Natural killer cell (primary cell): ENCODE measurements around the gene ISG20. TPM values are rescaled to one million over a fixed set of nuclear protein-coding genes. Genes with fewer than 3 reads are reported as not detected.
A peak's percentile ranks its signal among the peaks of the same experiment; 100 is the strongest.

Source experiments
- ATAC-seq, 3 donors: fragments of 150-1000 bp in 2 of 3; fragments of 200-7000 bp in 1 of 3; cut with Tn5 transposase; 1 replicate in 1 of 3; 2 replicates in 2 of 3; pipeline ENCODE4 v1.10.0; 2021; ENCODE audit warnings: mild to moderate bottlenecking in 2 of 3, moderate library complexity in 2 of 3
- DNase-seq, 2 donors: peaks; one replicate each; pipeline versions ENCODE4 v3.0.0 to v3.0.0-alpha.2; 2013 to 2021; ENCODE audit warnings: mixed read lengths in 1 of 2
- H3K27ac ChIP-seq: one replicate; pipeline ENCODE4 v1.5.1; 2013; ENCODE audit warnings: mild to moderate bottlenecking, low read length
- H3K27me3 ChIP-seq: one replicate; pipeline ENCODE4 v1.6.1; 2013; ENCODE audit warnings: low read length; ENCODE audit not compliant: control insufficient read depth, insufficient read depth
- H3K36me3 ChIP-seq: one replicate; pipeline ENCODE4 v1.6.1; 2013; ENCODE audit warnings: low read length; ENCODE audit not compliant: control insufficient read depth, insufficient read depth
- H3K4me1 ChIP-seq: one replicate; pipeline ENCODE4 v1.6.1; 2013; ENCODE audit warnings: low read length; ENCODE audit not compliant: control insufficient read depth, insufficient read depth
- H3K4me3 ChIP-seq: one replicate; pipeline ENCODE4 v1.5.1; 2013; ENCODE audit warnings: low read length
- H3K9me3 ChIP-seq: one replicate; pipeline ENCODE4 v1.6.1; 2013; ENCODE audit warnings: low read length; ENCODE audit not compliant: control insufficient read depth, insufficient read depth
- H3K27ac Mint-ChIP-seq, 2 donors: one replicate each; pipeline ENCODE4 v1.8.0; 2022; ENCODE audit warnings: mild to moderate bottlenecking in 2 of 2, mixed read lengths in 2 of 2, moderate library complexity in 1 of 2
- H3K27me3 Mint-ChIP-seq, 2 donors: one replicate each; pipeline ENCODE4 v1.8.0; 2022; ENCODE audit warnings: low read depth in 2 of 2, mixed read lengths in 2 of 2
- H3K36me3 Mint-ChIP-seq: one replicate; pipeline ENCODE4 v1.8.0; 2022; ENCODE audit warnings: mixed read lengths
- H3K4me1 Mint-ChIP-seq, 2 donors: one replicate each; pipeline ENCODE4 v1.8.0; 2022; ENCODE audit warnings: mixed read lengths in 2 of 2
- H3K4me3 Mint-ChIP-seq: one replicate; pipeline ENCODE4 v1.8.0; 2022; ENCODE audit warnings: mild to moderate bottlenecking, moderate library complexity, mixed read lengths
- H3K9me3 Mint-ChIP-seq, 2 donors: one replicate each; pipeline ENCODE4 v1.8.0; 2022; ENCODE audit warnings: mixed read lengths in 2 of 2
- WGBS: methylation state at CpG from one replicate; pipeline ENCODE4 v1.1.7; 2013; ENCODE audit warnings: missing lambda C conversion rate; ENCODE audit not compliant: insufficient coverage; 5-methylcytosine and 5-hydroxymethylcytosine counted together
- intact Hi-C: fragments of 100-400 bp; cut with micrococcal nuclease; formaldehyde crosslinking; loops from one replicate; pipeline ENCODE4 v1.14.2; 2022
- total RNA-seq, 4 donors: library from RNA; stranded (reverse); fragments of 120-200 nt in 1 of 4; gene quantifications; one replicate each; pipeline versions ENCODE4 v1.2.3 to v1.2.4, GENCODE V29; 2013 to 2022
- TF ChIP-seq, protein P1 (sequence below): fragments of 200-600 bp; IDR thresholded peaks from one replicate; pipeline ENCODE4 v1.8.0; 2022; ENCODE audit warnings: antibody characterized with exemption

The ISG20 gene
- total RNA-seq, 3 donors from 2014 or later (not counting 1 experiment from before 2014, with no cell fraction given) = 80.6 to 137 (median 116) TPM

DNA sequence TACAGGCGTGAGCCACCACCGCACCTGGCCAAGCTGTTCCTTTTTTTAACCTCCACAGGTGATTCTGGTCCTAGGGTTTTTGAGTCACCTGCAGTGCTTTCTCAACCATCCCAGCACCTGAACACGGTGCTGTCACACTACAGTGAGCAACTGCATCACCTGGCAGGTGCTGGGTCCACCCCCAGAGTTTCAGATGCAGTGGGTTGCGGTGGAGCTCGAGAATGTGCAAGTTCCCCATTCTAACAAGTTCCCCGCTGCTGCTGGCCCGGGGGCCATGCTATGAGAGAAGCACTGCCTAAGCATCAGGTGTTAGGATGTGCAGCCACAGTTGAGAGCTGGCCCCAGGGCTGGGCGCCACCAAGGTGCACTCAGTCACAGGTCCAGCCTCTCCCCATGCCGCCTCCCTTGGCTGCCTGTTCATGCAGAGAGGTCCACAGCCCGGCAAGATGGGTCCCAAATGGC lies 18.0 kb downstream of the ISG20 start:
- TF ChIP-seq, protein P1, sequence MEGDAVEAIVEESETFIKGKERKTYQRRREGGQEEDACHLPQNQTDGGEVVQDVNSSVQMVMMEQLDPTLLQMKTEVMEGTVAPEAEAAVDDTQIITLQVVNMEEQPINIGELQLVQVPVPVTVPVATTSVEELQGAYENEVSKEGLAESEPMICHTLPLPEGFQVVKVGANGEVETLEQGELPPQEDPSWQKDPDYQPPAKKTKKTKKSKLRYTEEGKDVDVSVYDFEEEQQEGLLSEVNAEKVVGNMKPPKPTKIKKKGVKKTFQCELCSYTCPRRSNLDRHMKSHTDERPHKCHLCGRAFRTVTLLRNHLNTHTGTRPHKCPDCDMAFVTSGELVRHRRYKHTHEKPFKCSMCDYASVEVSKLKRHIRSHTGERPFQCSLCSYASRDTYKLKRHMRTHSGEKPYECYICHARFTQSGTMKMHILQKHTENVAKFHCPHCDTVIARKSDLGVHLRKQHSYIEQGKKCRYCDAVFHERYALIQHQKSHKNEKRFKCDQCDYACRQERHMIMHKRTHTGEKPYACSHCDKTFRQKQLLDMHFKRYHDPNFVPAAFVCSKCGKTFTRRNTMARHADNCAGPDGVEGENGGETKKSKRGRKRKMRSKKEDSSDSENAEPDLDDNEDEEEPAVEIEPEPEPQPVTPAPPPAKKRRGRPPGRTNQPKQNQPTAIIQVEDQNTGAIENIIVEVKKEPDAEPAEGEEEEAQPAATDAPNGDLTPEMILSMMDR = no peak
- ATAC-seq (peak in 2 of 3 donors; percentile 22 to 52), DNase-seq (no peak)
- peak overlapping the region in 1 of 2 donors; percentile 75 for H3K27ac Mint-ChIP-seq
- Histone ChIP-seq H3K27ac (peak overlapping the region; percentile 69), H3K9me3 (no peaks in the 10 kb centered on the region), H3K36me3 (peaks cover 20% of the 10 kb centered on the region), H3K4me3 (no peak overlapping the region), H3K27me3 (no peaks in the 10 kb centered on the region), H3K4me1 (peaks cover 41% of the 10 kb centered on the region)
- no peak overlapping the region for H3K4me3 Mint-ChIP-seq
- WGBS = 60% methylated on average over 10 of the region's 10 CpGs
- H3K36me3 Mint-ChIP-seq = no peaks in the 10 kb centered on the region
- H3K27me3 Mint-ChIP-seq = no peaks in the 10 kb centered on the region
- H3K9me3 Mint-ChIP-seq = no peaks in the 10 kb centered on the region
- intact Hi-C loops = no loop called here
- H3K4me1 Mint-ChIP-seq = peaks cover 5 to 25% of the 10 kb centered on the region in 2 donors

DNA sequence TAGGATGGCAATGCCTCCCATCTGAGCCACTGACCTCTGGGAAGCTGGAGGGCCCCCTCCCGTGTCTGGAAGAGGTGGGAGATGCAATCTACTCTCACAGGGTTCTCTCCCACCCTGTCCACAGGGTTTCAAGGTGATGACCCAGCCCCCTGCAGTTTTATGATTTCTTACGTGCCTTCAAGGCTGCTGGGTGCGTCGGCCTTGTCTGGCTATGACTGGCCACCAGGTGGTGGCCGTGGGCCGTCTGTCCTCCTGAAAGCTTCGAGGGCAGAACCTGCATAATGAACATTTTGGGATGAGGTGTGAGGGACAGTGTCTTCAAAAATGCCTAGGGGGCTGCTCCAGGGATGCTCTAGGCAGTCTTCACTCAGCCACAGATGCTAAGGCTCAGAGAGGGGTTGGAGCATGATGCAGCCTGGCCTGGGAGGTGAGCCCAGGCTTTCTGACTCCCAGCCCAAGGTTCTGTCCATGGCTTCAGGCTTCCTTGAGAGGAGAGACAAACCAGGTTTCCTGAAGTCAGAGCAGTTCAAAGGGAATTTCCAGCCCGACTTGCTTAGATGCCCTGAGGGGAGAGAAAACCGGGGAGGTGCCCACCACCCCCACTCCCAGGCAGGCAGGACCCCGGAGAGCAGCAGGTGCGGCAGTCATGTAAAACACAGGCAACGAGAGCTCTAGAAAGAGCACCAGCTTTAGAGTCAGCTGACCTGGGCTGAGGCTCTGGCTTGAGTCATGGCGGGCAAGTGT lies 18.7 kb downstream of the ISG20 start:
- Histone ChIP-seq H3K9me3 (no peaks in the 10 kb centered on the region), H3K4me1 (peaks cover 36% of the 10 kb centered on the region), H3K27ac (peak overlapping the region; percentile 69), H3K36me3 (peaks cover 17% of the 10 kb centered on the region), H3K4me3 (no peak overlapping the region), H3K27me3 (no peaks in the 10 kb centered on the region)
- 63% methylated on average over 13 of the region's 13 CpGs for WGBS
- Mint-ChIP-seq H3K36me3 (no peaks in the 10 kb centered on the region), H3K4me3 (no peak overlapping the region), H3K27me3 (no peaks in the 10 kb centered on the region), H3K9me3 (no peaks in the 10 kb centered on the region), H3K4me1 (peaks cover 5 to 25% of the 10 kb centered on the region in 2 donors), H3K27ac (peak overlapping the region in 1 of 2 donors; percentile 75)
- TF ChIP-seq, protein P1 = no peak
- intact Hi-C loops = no loop called here
- peak in 2 of 3 donors; percentile 49 to 69 for ATAC-seq
- peak in 1 of 2 donors; percentile 44 for DNase-seq

DNA sequence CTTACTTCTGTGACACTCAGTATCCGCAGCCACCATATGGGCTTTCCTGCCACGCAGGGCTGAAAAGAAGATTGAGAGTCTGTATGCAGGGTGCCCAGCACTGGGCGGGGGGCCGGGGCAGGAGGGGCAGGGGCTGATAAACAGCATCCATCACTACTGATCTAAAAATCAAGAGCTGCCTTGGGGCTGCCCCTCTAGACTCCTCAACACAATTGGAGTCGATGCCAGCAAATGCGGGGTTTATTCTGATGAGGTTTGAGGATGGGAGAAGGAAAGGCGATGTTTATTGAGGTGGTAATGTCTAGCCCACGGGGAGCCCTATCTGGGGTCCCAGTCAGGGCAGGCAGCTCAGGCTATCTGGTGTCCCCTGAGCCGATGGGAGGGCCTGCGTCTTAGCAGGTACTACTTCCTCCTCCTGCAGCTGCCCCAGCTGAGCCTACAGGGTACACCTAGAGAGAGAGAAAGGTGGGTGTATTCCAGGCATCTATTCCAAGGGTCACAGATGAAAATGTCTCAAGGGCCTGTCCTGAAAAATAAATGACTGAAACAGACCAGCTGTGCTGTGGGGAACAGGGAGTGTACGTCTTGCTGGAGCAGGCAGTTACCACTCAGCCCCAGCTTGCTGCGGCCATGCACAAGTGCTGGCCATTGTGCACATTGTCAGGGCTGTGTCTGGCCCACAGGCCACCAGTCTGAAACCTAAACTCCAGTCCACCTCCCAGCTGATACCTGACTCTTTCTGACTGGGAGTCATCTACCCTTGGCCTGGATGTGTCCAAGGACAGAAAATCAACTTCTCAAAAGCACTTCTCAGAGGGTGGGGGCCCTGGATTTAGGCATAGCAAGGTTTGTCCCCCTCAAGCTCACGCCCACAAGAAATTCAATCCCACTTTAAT lies 19.5 kb downstream of the ISG20 start:
- peaks cover 0 to 17% of the 10 kb centered on the region in 2 donors for H3K4me1 Mint-ChIP-seq
- no peak overlapping the region for H3K27ac Mint-ChIP-seq
- no peak overlapping the region for H3K4me3 Mint-ChIP-seq
- H3K27me3 Mint-ChIP-seq = no peaks in the 10 kb centered on the region
- ATAC-seq (no peak), DNase-seq (no peak)
- H3K9me3 Mint-ChIP-seq = no peaks in the 10 kb centered on the region
- no peaks in the 10 kb centered on the region for H3K36me3 Mint-ChIP-seq
- TF ChIP-seq, protein P1 = no peak
- 79% methylated on average over 13 of the region's 13 CpGs for whole genome bisulfite sequencing
- H3K9me3 ChIP-seq = no peaks in the 10 kb centered on the region
- H3K36me3 ChIP-seq = peaks cover 10% of the 10 kb centered on the region
- no peaks in the 10 kb centered on the region for H3K27me3 ChIP-seq
- H3K4me3 ChIP-seq = no peak overlapping the region
- H3K4me1 ChIP-seq = peaks cover 29% of the 10 kb centered on the region
- intact Hi-C loops = no loop called here
- H3K27ac ChIP-seq = no peak overlapping the region
